HG02852 (cell line): ENCODE results near the gene MUSK.

Source experiments
- ATAC-seq: cut with Tn5 transposase; IDR thresholded peaks from one replicate; pipeline ENCODE4 v1.9.1; 2021; ENCODE audit warnings: mild to moderate bottlenecking, moderate library complexity; ENCODE audit not compliant: unreplicated experiment

The MUSK gene

GRCh38 chr9:110847671-110848070 lies 179.1 kb downstream of the MUSK start:
- no peak for ATAC-seq

DNA sequence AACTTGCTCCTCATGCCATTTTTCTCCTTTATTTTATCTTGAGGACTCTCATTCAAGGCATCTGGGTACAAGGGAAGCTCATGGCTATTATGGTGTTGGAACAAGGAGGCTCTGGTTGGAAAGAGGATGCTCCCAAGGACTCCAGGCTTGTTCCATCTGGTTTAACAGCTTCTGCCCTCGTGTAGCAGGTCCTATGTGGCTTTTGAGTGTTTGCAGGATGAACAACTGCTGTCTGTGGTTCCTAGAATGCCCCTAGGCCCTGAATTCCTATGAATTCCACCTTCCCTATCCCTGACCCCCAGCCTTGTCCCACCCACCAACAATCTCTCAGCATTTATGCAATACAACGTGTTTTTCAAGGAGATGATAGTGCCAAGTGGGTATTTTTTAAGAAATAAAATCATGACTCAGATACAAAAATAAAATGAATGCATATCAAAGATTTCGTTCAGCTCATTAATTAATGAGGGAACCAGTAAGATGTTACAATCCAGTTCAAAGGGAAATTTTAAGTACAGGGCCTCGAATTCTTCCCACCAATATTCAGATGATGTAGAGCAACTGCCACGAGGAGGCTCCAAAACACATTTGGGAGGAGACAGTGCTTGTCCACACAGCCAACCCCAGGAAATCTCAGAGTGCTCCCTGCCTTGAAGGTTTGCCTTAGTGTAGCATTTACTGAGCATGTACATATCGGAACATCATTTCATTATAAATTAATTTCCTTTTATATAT lies 182.0 kb downstream of the MUSK start:
- no peak for ATAC-seq
